ENCODE measurements around the gene RAD9B. TPM values are rescaled to one million over a fixed set of nuclear protein-coding genes. Genes with fewer than 3 reads are reported as not detected.

RAD9B gene
- total RNA-seq, 1 donor from 2014 or later = 0.51 TPM

- TF ChIP-seq CTCF (IDR thresholded peaks at IDR 0.05; ENCODE audit: unreplicated experiment) = no peak
- Mint-ChIP-seq H3K9me3 (no peaks in the 10 kb centered on the region), H3K27me3 (ENCODE audit: low read depth) (no peaks in the 10 kb centered on the region), H3K4me1 (peaks cover 8% of the 10 kb centered on the region), H3K27ac (no peak overlapping the region), H3K4me3 (no peak overlapping the region), H3K36me3 (peaks cover 12% of the 10 kb centered on the region)
- no peak for DNase-seq (ENCODE audit: low spot score in 2 of 2, unreplicated experiment in 2 of 2)
These were observed 30.5 kb downstream of the RAD9B start for GRCh38 chr12:110532644-110533043.

- H3K27ac Mint-ChIP-seq = peak overlapping the region; percentile 54
- TF ChIP-seq CTCF (IDR thresholded peaks at IDR 0.05; ENCODE audit: unreplicated experiment) = no peak
- peaks cover 16% of the 10 kb centered on the region for H3K36me3 Mint-ChIP-seq
- DNase-seq (ENCODE audit: low spot score in 2 of 2, unreplicated experiment in 2 of 2) = no peak
- H3K4me3 Mint-ChIP-seq = no peak overlapping the region
- no peaks in the 10 kb centered on the region for H3K9me3 Mint-ChIP-seq
- H3K27me3 Mint-ChIP-seq (ENCODE audit: low read depth) = no peaks in the 10 kb centered on the region
- peaks cover 14% of the 10 kb centered on the region for H3K4me1 Mint-ChIP-seq
These were observed 31.5 kb downstream of the RAD9B start for GRCh38 chr12:110533607-110534006.

GRCh38 chr12:110534811-110535210 is 32.7 kb downstream of the RAD9B start:
- no peak overlapping the region for H3K4me3 Mint-ChIP-seq
- H3K27me3 Mint-ChIP-seq (ENCODE audit: low read depth) = no peaks in the 10 kb centered on the region
- H3K9me3 Mint-ChIP-seq = no peaks in the 10 kb centered on the region
- H3K27ac Mint-ChIP-seq = no peak overlapping the region
- no peak for DNase-seq (ENCODE audit: low spot score in 2 of 2, unreplicated experiment in 2 of 2)
- H3K4me1 Mint-ChIP-seq = peaks cover 14% of the 10 kb centered on the region
- TF ChIP-seq CTCF (IDR thresholded peaks at IDR 0.05; ENCODE audit: unreplicated experiment) = no peak
- peaks cover 10% of the 10 kb centered on the region for H3K36me3 Mint-ChIP-seq

GRCh38 chr12:110536834-110537604 is 34.9 kb downstream of the RAD9B start:
- TF ChIP-seq CTCF (IDR thresholded peaks at IDR 0.05; ENCODE audit: unreplicated experiment) = no peak
- DNase-seq (ENCODE audit: low spot score in 2 of 2, unreplicated experiment in 2 of 2) = no peak
- no peak overlapping the region for H3K4me3 Mint-ChIP-seq
- H3K27ac Mint-ChIP-seq = peak overlapping the region; percentile 37
- no peaks in the 10 kb centered on the region for H3K9me3 Mint-ChIP-seq
- H3K27me3 Mint-ChIP-seq (ENCODE audit: low read depth) = no peaks in the 10 kb centered on the region
- peaks cover 8% of the 10 kb centered on the region for H3K36me3 Mint-ChIP-seq
- peaks cover 14% of the 10 kb centered on the region for H3K4me1 Mint-ChIP-seq

GRCh38 chr12:110537605-110538409 is 35.7 kb downstream of the RAD9B start:
- TF ChIP-seq CTCF (IDR thresholded peaks at IDR 0.05; ENCODE audit: unreplicated experiment) = no peak
- Mint-ChIP-seq H3K27ac (peak overlapping the region; percentile 37), H3K9me3 (no peaks in the 10 kb centered on the region), H3K4me1 (peaks cover 14% of the 10 kb centered on the region), H3K27me3 (ENCODE audit: low read depth) (no peaks in the 10 kb centered on the region), H3K4me3 (no peak overlapping the region), H3K36me3 (peaks cover 9% of the 10 kb centered on the region)
- DNase-seq (ENCODE audit: low spot score in 2 of 2, unreplicated experiment in 2 of 2) = no peak
